Endothelial cell of umbilical vein (primary cell): Measurements from ENCODE around the gene NRARP. TPM values are rescaled to one million over a fixed set of nuclear protein-coding genes. Genes with fewer than 3 reads are reported as not detected.

Experiments used
- BruUV-seq: library from RNA; stranded (reverse); fragments of 400-500 nt; replicated peaks from 2 replicates; lab custom pipeline; 2021; lab: Mats Ljungman, UMichigan
- CTCF ChIA-PET: fragments of 300-600, 350-600 bp; sonication (Branson Sonifier 250); formaldehyde crosslinking; loops from one replicate; lab custom pipeline; 2021; ENCODE audit warnings: antibody characterized with exemption, inconsistent platforms; lab: Charles Lee
- POLR2A ChIA-PET: fragments of 300-600, 350-600 bp; sonication (Branson Sonifier 250); formaldehyde crosslinking; loops from one replicate; lab custom pipeline; 2021; ENCODE audit warnings: antibody characterized with exemption, inconsistent platforms; lab: Charles Lee
- DNase-seq: peaks from one replicate; pipeline ENCODE4 v3.0.0-alpha.2; 2011; ENCODE audit warnings: low read depth, low spot score
- FAIRE-seq: peaks from 2 replicates; lab custom pipeline; 2011; peaks lifted over from hg19 to GRCh38; lab: Jason Lieb, UNC
- H2AFZ ChIP-seq: 2 replicates; pipeline ENCODE4 v1.6.0; 2012; ENCODE audit warnings: low read depth, low read length, control low read depth, inconsistent platforms
- H3K27ac ChIP-seq: 2 replicates; pipeline ENCODE4 v1.5.1; 2011; ENCODE audit warnings: low read depth, mild to moderate bottlenecking, control low read depth, low read length, moderate library complexity; ENCODE audit not compliant: insufficient read depth
- H3K27me3 ChIP-seq, 2 experiments: 2 replicates each; pipeline versions ENCODE4 v1.6.0 to v1.6.1; 2011; ENCODE audit warnings: low read length in 2 of 2, mixed read lengths in 1 of 2; ENCODE audit not compliant: control insufficient read depth in 2 of 2, insufficient read depth in 2 of 2
- H3K36me3 ChIP-seq, 2 experiments: 2 replicates in 1 of 2; 3 replicates in 1 of 2; pipeline ENCODE4 v1.5.1; 2011; ENCODE audit warnings: low read length in 2 of 2, mild to moderate bottlenecking in 1 of 2, moderate library complexity in 1 of 2; ENCODE audit not compliant: control insufficient read depth in 2 of 2, insufficient read depth in 2 of 2; ENCODE audit errors: extremely low read depth in 1 of 2
- H3K4me1 ChIP-seq: 3 replicates; pipeline ENCODE4 v1.5.1; 2011; ENCODE audit warnings: mild to moderate bottlenecking, low read length; ENCODE audit not compliant: control insufficient read depth, insufficient read depth; ENCODE audit errors: extremely low read depth
- H3K4me2 ChIP-seq: 2 replicates; pipeline ENCODE4 v1.6.1; 2011; ENCODE audit warnings: low read length, control low read depth, mixed read lengths; ENCODE audit not compliant: insufficient read depth
- H3K4me3 ChIP-seq, 3 experiments: fragments of 200-600 bp in 1 of 3; sonication (generic), shearing (Covaris generic) in 1 of 3; replicated peaks in 1 of 3; 2 replicates each; pipeline ENCODE4 v1.5.1; 2011 to 2016; ENCODE audit warnings: control low read depth in 3 of 3, low read length in 3 of 3, mild to moderate bottlenecking in 2 of 3, inconsistent platforms in 1 of 3, low read depth in 1 of 3, moderate library complexity in 1 of 3; ENCODE audit not compliant: insufficient read depth in 1 of 3
- H3K79me2 ChIP-seq: 2 replicates; pipeline ENCODE4 v1.6.0; 2012; ENCODE audit warnings: low read length, inconsistent platforms; ENCODE audit not compliant: control insufficient read depth, insufficient read depth
- H3K9ac ChIP-seq: replicated peaks from 2 replicates; pipeline ENCODE3; 2011; ENCODE audit warnings: low read length, control low read depth; ENCODE audit not compliant: insufficient read depth; ENCODE audit errors: extremely low read depth
- H3K9me1 ChIP-seq: replicated peaks from 3 replicates; pipeline ENCODE4 v1.6.0; 2011; ENCODE audit warnings: mild to moderate bottlenecking, low read length; ENCODE audit not compliant: control insufficient read depth, insufficient read depth; ENCODE audit errors: extremely low read depth
- H3K9me3 ChIP-seq: replicated peaks from 2 replicates; pipeline ENCODE4 v1.5.1; 2012; ENCODE audit warnings: low read length, inconsistent platforms; ENCODE audit not compliant: control insufficient read depth, insufficient read depth
- H4K20me1 ChIP-seq: replicated peaks from 2 replicates; pipeline ENCODE3; 2011; ENCODE audit warnings: mild to moderate bottlenecking, low read length; ENCODE audit not compliant: control insufficient read depth, insufficient read depth; ENCODE audit errors: extremely low read depth
- CTCF ChIP-seq, 2 donors: IDR thresholded peaks; 1 replicate in 1 of 2; 2 replicates in 1 of 2; pipeline ENCODE4 v1.5.1; 2011; ENCODE audit warnings: low read length in 2 of 2, mild to moderate bottlenecking in 2 of 2, moderate library complexity in 2 of 2, control low read depth in 1 of 2, inconsistent platforms in 1 of 2, low read depth in 1 of 2; ENCODE audit not compliant: insufficient read depth in 1 of 2; ENCODE audit errors: extremely low read depth in 1 of 2
- EZH2 ChIP-seq: IDR thresholded peaks from 2 replicates; pipeline ENCODE4 v1.6.1; 2012; ENCODE audit warnings: borderline replicate concordance, low read depth, mild to moderate bottlenecking, moderate library complexity, low read length, inconsistent platforms; ENCODE audit not compliant: severe bottlenecking
- FOS ChIP-seq: IDR thresholded peaks from 2 replicates; pipeline ENCODE4 v1.6.1; 2011; ENCODE audit warnings: mild to moderate bottlenecking, low read length, moderate library complexity, borderline replicate concordance; ENCODE audit not compliant: insufficient read depth
- GATA2 ChIP-seq: IDR thresholded peaks from 2 replicates; pipeline ENCODE4 v1.7.0; 2011; ENCODE audit warnings: low read depth, mild to moderate bottlenecking, moderate library complexity, mixed read lengths, low read length; ENCODE audit not compliant: insufficient read length, insufficient read depth
- JUN ChIP-seq: IDR thresholded peaks from 2 replicates; pipeline ENCODE4 v1.6.1; 2011; ENCODE audit warnings: borderline replicate concordance, low read depth; ENCODE audit not compliant: insufficient read length, insufficient read depth
- MAX ChIP-seq: IDR thresholded peaks from 2 replicates; pipeline ENCODE4 v1.6.1; 2011; ENCODE audit not compliant: insufficient read depth, insufficient read length
- MYC ChIP-seq: IDR thresholded peaks from one replicate; pipeline ENCODE4 v1.6.1; 2011; ENCODE audit warnings: mild to moderate bottlenecking, low read depth, low read length
- POLR2A ChIP-seq: IDR thresholded peaks from 2 replicates; pipeline ENCODE4 v1.6.1; 2012; ENCODE audit warnings: low read depth, mild to moderate bottlenecking, control low read depth, low read length
- POLR2AphosphoS5 ChIP-seq: IDR thresholded peaks from 2 replicates; pipeline ENCODE4 v1.6.1; 2012; ENCODE audit warnings: low read depth, mild to moderate bottlenecking, control low read depth, low read length, moderate library complexity; ENCODE audit not compliant: insufficient read depth
- dilution Hi-C: fragments of 300-500 bp; cut with MboI; formaldehyde crosslinking; loops from one replicate; pipeline ENCODE4 v1.15.0; 2019; ENCODE audit warnings: low sequenced_read_pairs; ENCODE audit not compliant: extremely low pct_ligation_motif_present
- intact Hi-C: fragments of 100-400 bp; cut with micrococcal nuclease; formaldehyde crosslinking; loops from one replicate; pipeline ENCODE4 v1.10.0; 2022
- polyA plus RNA-seq, 4 experiments: library from polyadenylated mRNA; depleted of rRNA in 3 of 4; stranded (reverse) in 3 of 4; unstranded in 1 of 4; fragments of >200 nt; gene quantifications; 2 replicates each; pipeline versions ENCODE4 v1.2.1 to v1.2.3, GENCODE V29; 2011 to 2012; ENCODE audit warnings: missing spikeins in 1 of 4
- total RNA-seq: library from RNA; stranded (reverse); gene quantifications from 2 replicates; pipeline ENCODE4 v1.2.3, GENCODE V29; 2021

Gene NRARP
- total and polyA plus RNA-seq, 2 donors (not counting 3 experiments of a cell fraction or from before 2014, with no cell fraction given): 50.0 to 72.9 TPM

GRCh38 chr9:137307255-137308056 lies 5.4 kb upstream of the NRARP start:
- Histone ChIP-seq H3K9me1 (no peaks in the 10 kb centered on the region), H3K36me3 (no peaks in the 10 kb centered on the region), H4K20me1 (no peaks in the 10 kb centered on the region), H3K9ac (no peak overlapping the region), H3K4me2 (no peak overlapping the region), H2AFZ (no peak overlapping the region), H3K9me3 (no peaks in the 10 kb centered on the region), H3K27ac (no peak overlapping the region), H3K27me3 (no peaks in the 10 kb centered on the region), H3K79me2 (no peaks in the 10 kb centered on the region), H3K4me1 (peaks cover 36% of the 10 kb centered on the region), H3K4me3 (no peak overlapping the region)
- ChIA-PET CTCF (interaction anchor here (1.8 kb wide), 1 partner anchor 9 kb away, joined by 8 read pairs; no protein-coding TSS in a partner anchor), POLR2A (no interaction called here)
- BruUV-seq: no TSS peak
- DNase-seq: no peak
- intact Hi-C loops (no loop called here), dilution Hi-C loops (no loop called here)
- no peak for FAIRE-seq
- TF ChIP-seq MYC (no peak), POLR2A (no peak), GATA2 (no peak), EZH2 (no peak), MAX (no peak), CTCF (IDR thresholded peaks at IDR 0.05; ENCODE audit: extremely low read depth in 1 of 2, insufficient read depth in 1 of 2, low read depth in 1 of 2, low read length in 2 of 2) (no peak), FOS (no peak), POLR2AphosphoS5 (no peak), JUN (no peak)
